ENCODE data around the gene UBR3. TPM values are rescaled to one million over a fixed set of nuclear protein-coding genes. Genes with fewer than 3 reads are reported as not detected.

UBR3 gene
- polyA plus RNA-seq, 2 of the 4 experiments (the other 2 are of a cell fraction) = 11.0 to 23.1 TPM

DNA sequence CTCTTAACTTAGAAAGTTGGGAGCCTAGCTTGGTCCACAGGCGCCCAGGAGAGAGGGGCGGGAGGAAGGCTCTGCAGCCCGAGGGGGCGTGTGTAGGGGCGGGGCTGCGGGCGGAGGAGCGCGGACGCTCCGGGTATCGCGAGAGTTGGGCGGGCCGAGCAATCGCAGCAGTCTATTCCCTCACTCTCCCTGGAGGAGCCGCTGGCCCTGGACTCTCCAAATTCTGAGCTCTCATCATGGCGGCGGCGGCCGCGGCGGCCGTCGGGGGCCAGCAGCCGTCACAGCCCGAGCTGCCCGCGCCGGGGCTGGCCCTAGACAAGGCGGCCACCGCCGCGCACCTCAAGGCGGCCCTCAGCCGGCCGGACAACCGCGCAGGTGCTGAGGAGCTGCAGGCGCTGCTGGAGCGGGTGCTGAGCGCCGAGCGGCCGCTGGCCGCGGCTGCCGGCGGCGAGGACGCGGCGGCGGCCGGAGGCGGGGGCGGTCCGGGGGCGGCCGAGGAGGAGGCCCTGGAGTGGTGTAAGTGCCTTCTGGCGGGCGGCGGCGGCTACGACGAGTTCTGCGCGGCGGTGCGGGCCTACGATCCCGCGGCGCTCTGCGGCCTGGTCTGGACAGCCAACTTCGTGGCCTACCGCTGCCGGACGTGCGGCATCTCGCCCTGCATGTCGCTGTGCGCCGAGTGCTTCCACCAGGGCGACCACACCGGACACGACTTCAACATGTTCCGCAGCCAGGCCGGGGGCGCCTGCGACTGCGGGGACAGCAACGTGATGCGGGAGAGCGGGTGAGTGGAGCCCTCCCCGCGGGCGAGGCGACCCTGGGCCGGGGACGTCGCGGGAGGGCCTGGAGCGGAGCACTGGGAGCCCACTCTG, at the start of gene UBR3 (continued):
- TF ChIP-seq, protein P1, sequence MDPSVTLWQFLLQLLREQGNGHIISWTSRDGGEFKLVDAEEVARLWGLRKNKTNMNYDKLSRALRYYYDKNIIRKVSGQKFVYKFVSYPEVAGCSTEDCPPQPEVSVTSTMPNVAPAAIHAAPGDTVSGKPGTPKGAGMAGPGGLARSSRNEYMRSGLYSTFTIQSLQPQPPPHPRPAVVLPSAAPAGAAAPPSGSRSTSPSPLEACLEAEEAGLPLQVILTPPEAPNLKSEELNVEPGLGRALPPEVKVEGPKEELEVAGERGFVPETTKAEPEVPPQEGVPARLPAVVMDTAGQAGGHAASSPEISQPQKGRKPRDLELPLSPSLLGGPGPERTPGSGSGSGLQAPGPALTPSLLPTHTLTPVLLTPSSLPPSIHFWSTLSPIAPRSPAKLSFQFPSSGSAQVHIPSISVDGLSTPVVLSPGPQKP (IDR thresholded peaks at IDR 0.05; ENCODE audit: low read depth, low read length) = no peak
- TF ChIP-seq RARB (CRISPR knock-in tag; IDR thresholded peaks at IDR 0.05) = no peak
- TF ChIP-seq, protein P2, sequence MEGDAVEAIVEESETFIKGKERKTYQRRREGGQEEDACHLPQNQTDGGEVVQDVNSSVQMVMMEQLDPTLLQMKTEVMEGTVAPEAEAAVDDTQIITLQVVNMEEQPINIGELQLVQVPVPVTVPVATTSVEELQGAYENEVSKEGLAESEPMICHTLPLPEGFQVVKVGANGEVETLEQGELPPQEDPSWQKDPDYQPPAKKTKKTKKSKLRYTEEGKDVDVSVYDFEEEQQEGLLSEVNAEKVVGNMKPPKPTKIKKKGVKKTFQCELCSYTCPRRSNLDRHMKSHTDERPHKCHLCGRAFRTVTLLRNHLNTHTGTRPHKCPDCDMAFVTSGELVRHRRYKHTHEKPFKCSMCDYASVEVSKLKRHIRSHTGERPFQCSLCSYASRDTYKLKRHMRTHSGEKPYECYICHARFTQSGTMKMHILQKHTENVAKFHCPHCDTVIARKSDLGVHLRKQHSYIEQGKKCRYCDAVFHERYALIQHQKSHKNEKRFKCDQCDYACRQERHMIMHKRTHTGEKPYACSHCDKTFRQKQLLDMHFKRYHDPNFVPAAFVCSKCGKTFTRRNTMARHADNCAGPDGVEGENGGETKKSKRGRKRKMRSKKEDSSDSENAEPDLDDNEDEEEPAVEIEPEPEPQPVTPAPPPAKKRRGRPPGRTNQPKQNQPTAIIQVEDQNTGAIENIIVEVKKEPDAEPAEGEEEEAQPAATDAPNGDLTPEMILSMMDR (IDR thresholded peaks at IDR 0.05) = no peak

DNA sequence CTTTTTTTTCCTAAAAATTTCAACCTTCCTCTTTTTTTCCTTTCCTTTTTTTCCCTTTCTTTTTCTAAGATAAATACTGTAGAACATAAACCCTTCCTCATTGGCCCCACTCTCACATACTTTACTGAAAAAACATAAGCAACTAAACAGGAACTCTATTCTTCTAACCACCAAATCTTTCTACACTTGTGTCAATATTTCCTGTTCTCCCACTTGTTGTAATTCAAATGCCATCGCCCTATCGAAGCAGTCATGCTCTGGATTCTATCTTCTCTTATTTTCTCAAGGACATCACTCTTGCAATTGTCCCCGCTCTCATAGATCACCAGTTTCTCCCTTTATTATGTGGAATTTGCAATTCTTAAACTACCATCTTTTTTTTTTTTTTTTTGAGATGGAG, 48.8 kb upstream of the UBR3 start:
- H3K9me3 ChIP-seq = no peaks in the 10 kb centered on the region
- ChIA-PET CTCF (interaction anchor here (1.1 to 1.3 kb wide), 2 partner anchors 10 to 11 kb away, joined by 3 to 4 read pairs; no protein-coding TSS in a partner anchor), POLR2A (interaction anchor here (0.7 kb wide), 1 partner anchor 18 kb away, joined by 5 read pairs; no protein-coding TSS in a partner anchor)
- no peak overlapping the region for H3K4me3 ChIP-seq
- FAIRE-seq = no peak
- DNase-seq (ENCODE audit: low read depth in 1 of 2, low spot score in 1 of 2) = no peak
- WGBS (ENCODE audit: missing lambda C conversion rate) = 91% methylated on average over 3 of the region's 3 CpGs
- no peak overlapping the region for H3K4me2 ChIP-seq
- no peak for ATAC-seq
- no peak overlapping the region for H3K27ac ChIP-seq
- TF ChIP-seq TFCP2L1 (CRISPR knock-in tag; IDR thresholded peaks at IDR 0.05) = no peak
- no peak for TF ChIP-seq RARB (CRISPR knock-in tag; IDR thresholded peaks at IDR 0.05)
- no peak for TF ChIP-seq CBX8 (IDR thresholded peaks at IDR 0.05)
- no peak for TF ChIP-seq HOXA7 (CRISPR knock-in tag; IDR thresholded peaks at IDR 0.05)
- TF ChIP-seq RFX5 (IDR thresholded peaks at IDR 0.05) = no peak
- TF ChIP-seq ZSCAN20 (CRISPR knock-in tag; IDR thresholded peaks at IDR 0.05) = no peak
- TF ChIP-seq HDAC2 (IDR thresholded peaks at IDR 0.05) = no peak
- TF ChIP-seq CHD2 (IDR thresholded peaks at IDR 0.05; ENCODE audit: low read length, partially characterized antibody) = no peak
- TF ChIP-seq RNF2 (IDR thresholded peaks at IDR 0.05; ENCODE audit: borderline replicate concordance, low read depth) = no peak
- no peak for TF ChIP-seq POLR2AphosphoS2 (conservative IDR thresholded peaks at IDR 0.05; ENCODE audit: low read length)
- TF ChIP-seq, protein P3, sequence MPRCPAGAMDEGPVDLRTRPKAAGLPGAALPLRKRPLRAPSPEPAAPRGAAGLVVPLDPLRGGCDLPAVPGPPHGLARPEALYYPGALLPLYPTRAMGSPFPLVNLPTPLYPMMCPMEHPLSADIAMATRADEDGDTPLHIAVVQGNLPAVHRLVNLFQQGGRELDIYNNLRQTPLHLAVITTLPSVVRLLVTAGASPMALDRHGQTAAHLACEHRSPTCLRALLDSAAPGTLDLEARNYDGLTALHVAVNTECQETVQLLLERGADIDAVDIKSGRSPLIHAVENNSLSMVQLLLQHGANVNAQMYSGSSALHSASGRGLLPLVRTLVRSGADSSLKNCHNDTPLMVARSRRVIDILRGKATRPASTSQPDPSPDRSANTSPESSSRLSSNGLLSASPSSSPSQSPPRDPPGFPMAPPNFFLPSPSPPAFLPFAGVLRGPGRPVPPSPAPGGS (IDR thresholded peaks at IDR 0.05) = no peak
- TF ChIP-seq, protein P1 (IDR thresholded peaks at IDR 0.05; ENCODE audit: low read depth, low read length) = no peak
- TF ChIP-seq NR3C1 (IDR thresholded peaks at IDR 0.05) = no peak
- TF ChIP-seq NFE2L2 (conservative IDR thresholded peaks at IDR 0.05; ENCODE audit: low read length) = no peak
- no peak for TF ChIP-seq MAZ (IDR thresholded peaks at IDR 0.05; ENCODE audit: borderline replicate concordance, low read depth, low read length)
- TF ChIP-seq, protein P4, sequence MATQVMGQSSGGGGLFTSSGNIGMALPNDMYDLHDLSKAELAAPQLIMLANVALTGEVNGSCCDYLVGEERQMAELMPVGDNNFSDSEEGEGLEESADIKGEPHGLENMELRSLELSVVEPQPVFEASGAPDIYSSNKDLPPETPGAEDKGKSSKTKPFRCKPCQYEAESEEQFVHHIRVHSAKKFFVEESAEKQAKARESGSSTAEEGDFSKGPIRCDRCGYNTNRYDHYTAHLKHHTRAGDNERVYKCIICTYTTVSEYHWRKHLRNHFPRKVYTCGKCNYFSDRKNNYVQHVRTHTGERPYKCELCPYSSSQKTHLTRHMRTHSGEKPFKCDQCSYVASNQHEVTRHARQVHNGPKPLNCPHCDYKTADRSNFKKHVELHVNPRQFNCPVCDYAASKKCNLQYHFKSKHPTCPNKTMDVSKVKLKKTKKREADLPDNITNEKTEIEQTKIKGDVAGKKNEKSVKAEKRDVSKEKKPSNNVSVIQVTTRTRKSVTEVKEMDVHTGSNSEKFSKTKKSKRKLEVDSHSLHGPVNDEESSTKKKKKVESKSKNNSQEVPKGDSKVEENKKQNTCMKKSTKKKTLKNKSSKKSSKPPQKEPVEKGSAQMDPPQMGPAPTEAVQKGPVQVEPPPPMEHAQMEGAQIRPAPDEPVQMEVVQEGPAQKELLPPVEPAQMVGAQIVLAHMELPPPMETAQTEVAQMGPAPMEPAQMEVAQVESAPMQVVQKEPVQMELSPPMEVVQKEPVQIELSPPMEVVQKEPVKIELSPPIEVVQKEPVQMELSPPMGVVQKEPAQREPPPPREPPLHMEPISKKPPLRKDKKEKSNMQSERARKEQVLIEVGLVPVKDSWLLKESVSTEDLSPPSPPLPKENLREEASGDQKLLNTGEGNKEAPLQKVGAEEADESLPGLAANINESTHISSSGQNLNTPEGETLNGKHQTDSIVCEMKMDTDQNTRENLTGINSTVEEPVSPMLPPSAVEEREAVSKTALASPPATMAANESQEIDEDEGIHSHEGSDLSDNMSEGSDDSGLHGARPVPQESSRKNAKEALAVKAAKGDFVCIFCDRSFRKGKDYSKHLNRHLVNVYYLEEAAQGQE (IDR thresholded peaks at IDR 0.05) = no peak
- no peaks in the 10 kb centered on the region for H3K4me1 ChIP-seq
